ENCODE results near the gene PKP1. TPM values are rescaled to one million over a fixed set of nuclear protein-coding genes. Genes with fewer than 3 reads are reported as not detected.

Gene PKP1
- total RNA-seq, 4 donors from 2014 or later = 0.18 to 0.62 TPM; not detected in 2

DNA sequence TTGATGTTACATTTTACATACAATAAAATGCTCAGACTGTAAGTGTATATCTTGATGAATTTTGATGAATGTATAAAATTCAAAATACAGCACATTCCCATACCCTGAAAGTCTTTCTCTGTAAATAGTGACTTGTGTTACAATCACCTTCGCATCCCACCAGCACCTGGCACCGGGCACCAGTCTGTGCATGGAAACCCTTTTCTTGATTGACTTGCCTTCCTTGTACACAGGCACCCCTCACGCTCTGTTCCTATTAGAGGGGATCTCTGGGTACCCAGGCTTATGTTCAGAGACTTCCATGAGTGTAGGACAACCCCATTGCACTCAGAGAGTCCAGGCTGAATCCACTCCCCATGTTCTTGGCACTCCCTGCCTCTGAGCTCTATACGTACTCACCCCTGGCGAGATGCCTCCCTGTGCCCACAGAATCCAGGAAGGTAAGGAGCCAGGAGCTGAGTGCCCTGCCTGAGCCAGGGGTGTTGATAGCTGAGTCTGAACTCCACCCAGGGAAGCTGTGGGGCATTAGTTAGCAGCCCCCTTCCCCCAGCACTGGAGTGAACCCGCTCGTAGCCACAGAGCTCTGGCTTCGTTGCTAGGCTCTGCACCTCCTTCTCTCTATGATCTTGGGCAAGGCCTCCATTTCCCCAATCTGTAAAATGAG, 22.5 kb upstream of the PKP1 start:
- Histone ChIP-seq H3K9me3 (no peaks in the 10 kb centered on the region), H3K27ac (no peak overlapping the region), H3K36me3 (no peaks in the 10 kb centered on the region), H3K27me3 (no peaks in the 10 kb centered on the region), H3K4me1 (no peaks in the 10 kb centered on the region), H3K4me3 (no peak overlapping the region)
- intact Hi-C loops (cut with DNase I; ENCODE audit: low total_unique reads) = no loop called here
- no peak for DNase-seq
- TF ChIP-seq, protein P1, sequence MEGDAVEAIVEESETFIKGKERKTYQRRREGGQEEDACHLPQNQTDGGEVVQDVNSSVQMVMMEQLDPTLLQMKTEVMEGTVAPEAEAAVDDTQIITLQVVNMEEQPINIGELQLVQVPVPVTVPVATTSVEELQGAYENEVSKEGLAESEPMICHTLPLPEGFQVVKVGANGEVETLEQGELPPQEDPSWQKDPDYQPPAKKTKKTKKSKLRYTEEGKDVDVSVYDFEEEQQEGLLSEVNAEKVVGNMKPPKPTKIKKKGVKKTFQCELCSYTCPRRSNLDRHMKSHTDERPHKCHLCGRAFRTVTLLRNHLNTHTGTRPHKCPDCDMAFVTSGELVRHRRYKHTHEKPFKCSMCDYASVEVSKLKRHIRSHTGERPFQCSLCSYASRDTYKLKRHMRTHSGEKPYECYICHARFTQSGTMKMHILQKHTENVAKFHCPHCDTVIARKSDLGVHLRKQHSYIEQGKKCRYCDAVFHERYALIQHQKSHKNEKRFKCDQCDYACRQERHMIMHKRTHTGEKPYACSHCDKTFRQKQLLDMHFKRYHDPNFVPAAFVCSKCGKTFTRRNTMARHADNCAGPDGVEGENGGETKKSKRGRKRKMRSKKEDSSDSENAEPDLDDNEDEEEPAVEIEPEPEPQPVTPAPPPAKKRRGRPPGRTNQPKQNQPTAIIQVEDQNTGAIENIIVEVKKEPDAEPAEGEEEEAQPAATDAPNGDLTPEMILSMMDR (IDR thresholded peaks at IDR 0.05) = no peak
- TF ChIP-seq POLR2A (IDR thresholded peaks at IDR 0.05) = no peak

DNA sequence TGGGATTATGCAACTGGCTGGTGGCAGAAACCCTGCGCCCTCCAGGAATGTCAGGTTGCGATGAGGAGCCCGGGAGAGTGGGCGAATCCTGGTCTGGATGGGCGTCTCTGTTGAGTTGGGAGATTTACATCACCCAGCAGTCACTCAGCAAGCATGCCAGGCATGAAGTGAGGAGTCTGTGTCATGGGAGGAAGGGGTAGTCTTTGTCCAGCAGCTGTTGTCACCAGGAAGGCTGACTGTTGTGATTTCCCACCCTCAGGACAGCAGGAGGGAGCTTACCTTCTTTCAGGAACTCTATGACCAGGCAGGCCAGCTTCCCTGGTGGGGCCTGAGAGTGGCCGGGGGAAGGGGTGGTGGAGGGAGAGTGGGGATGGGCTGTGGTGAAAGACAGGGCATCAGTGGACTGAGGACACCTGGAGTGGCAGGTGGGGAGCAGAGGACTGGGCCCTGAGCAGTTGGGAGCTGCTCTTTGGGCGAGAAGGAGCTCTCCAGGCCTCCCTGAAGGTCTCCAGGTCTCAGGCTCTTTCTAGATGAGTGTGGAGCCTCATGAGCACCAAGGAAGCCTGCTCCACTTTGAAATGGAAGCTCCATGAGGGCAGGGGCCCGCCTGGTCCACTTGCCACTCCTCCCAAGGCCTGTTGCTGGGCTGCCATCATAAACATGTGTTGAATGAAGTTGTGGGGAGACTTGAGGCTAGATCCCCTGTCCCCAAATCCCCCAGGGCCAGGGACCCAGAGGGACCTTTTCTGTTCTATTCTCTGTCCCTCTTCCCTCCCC, 21.3 kb upstream of the PKP1 start:
- H3K9me3 ChIP-seq = no peaks in the 10 kb centered on the region
- no peak overlapping the region for H3K27ac ChIP-seq
- no peak overlapping the region for H3K4me3 ChIP-seq
- no peaks in the 10 kb centered on the region for H3K36me3 ChIP-seq
- intact Hi-C loops (cut with DNase I; ENCODE audit: low total_unique reads) = no loop called here
- no peak for DNase-seq
- no peak for TF ChIP-seq POLR2A (IDR thresholded peaks at IDR 0.05)
- TF ChIP-seq, protein P1 (IDR thresholded peaks at IDR 0.05) = no peak
- H3K4me1 ChIP-seq = no peaks in the 10 kb centered on the region
- H3K27me3 ChIP-seq = no peaks in the 10 kb centered on the region

DNA sequence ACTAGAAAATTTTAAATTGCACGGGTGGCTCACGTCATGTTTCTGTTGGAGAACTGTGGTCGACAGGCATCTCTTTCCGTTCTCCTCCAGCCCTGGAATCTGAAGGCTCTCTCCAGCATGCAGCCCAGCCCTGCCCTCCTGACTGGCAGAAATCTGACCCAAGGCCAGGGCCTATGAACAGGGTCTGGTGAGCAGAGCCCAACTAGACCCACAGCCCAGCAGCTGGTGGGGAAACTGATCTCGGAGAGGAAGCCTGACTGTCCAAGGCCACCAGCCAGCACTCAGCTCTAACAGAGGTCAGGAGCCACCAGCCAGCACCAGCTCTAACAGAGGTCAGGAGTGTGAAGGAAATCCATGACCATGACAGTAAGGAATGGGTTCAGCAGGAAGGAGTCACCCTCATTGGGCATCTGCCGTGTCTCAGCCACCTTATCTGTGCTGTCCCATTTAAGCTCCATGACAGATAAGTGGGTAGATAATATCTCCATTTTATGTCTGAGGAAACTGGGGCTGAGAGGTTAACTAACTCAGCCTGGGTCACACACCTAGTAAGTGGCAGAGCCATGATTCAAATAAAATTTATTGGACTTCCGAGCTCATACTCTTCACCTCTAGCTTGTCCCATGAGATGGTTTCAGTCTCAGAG, 20.2 kb upstream of the PKP1 start:
- DNase-seq = no peak
- Histone ChIP-seq H3K27me3 (no peaks in the 10 kb centered on the region), H3K4me1 (no peaks in the 10 kb centered on the region), H3K4me3 (no peak overlapping the region), H3K27ac (no peak overlapping the region), H3K36me3 (no peaks in the 10 kb centered on the region), H3K9me3 (no peaks in the 10 kb centered on the region)
- TF ChIP-seq, protein P1 (IDR thresholded peaks at IDR 0.05) = no peak
- TF ChIP-seq POLR2A (IDR thresholded peaks at IDR 0.05) = no peak
- intact Hi-C loops (cut with DNase I; ENCODE audit: low total_unique reads) = no loop called here

DNA sequence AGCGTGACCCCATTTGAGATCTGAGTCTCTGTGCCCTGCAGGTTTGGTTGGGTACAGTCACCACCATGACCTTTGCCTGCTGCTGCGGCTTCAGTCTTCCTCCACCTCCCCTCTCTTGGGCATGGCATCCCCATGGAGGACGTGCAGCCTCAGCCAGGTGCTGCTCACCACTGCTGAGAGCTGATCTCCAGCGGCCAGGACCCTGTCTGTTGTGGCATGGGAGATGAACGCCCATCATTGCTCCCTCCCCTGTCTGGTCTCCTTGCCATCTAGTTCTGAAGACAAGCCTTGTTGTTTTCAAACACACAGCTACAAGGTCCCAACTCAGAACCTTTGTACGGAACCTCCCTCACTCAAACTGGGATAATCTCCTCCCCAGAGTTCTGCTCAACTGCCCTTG, 19.2 kb upstream of the PKP1 start:
- no peak for DNase-seq
- Histone ChIP-seq H3K27ac (no peak overlapping the region), H3K4me3 (no peak overlapping the region), H3K4me1 (no peaks in the 10 kb centered on the region), H3K27me3 (no peaks in the 10 kb centered on the region), H3K36me3 (no peaks in the 10 kb centered on the region), H3K9me3 (no peaks in the 10 kb centered on the region)
- intact Hi-C loops (cut with DNase I; ENCODE audit: low total_unique reads) = no loop called here
- no peak for TF ChIP-seq POLR2A (IDR thresholded peaks at IDR 0.05)
- TF ChIP-seq, protein P1 (IDR thresholded peaks at IDR 0.05) = no peak

DNA sequence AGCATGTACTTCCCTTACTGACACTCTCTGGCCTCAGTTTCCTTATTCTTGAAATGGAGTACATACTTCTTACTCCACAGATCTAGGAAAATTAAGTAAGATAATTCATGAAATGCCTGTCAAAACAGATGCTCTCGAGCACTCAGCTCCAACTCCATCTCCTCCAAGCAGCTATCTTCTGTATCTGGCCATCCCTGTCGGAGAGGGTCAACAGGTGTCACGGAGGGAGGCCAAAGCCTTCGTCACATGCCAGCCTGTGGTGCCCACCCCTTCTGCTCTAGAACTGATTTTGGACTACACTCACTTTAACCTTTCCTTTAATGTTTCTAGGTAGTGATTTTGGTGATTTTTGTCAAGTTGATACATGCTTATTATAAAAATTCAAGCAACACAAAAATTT, 18.8 kb upstream of the PKP1 start:
- Histone ChIP-seq H3K4me3 (no peak overlapping the region), H3K36me3 (no peaks in the 10 kb centered on the region), H3K9me3 (no peaks in the 10 kb centered on the region), H3K27me3 (no peaks in the 10 kb centered on the region), H3K27ac (no peak overlapping the region), H3K4me1 (no peaks in the 10 kb centered on the region)
- intact Hi-C loops (cut with DNase I; ENCODE audit: low total_unique reads) = no loop called here
- DNase-seq = no peak
- TF ChIP-seq, protein P1 (IDR thresholded peaks at IDR 0.05) = no peak
- TF ChIP-seq POLR2A (IDR thresholded peaks at IDR 0.05) = no peak
